DOHH2 (cell line): Measurements from ENCODE around the gene KRT6B.
"Not testable (repeated sequence)": the region's sequence is repeated elsewhere in the genome, so short reads cannot be mapped to it uniquely, and the experiment has no call there.

Experiments
- H3F3A ChIP-seq: fragments of 200-600 bp; sonication (generic), shearing (Covaris generic); 2 replicates; pipeline ENCODE4 v1.6.0; 2016; ENCODE audit warnings: antibody characterized with exemption, mild to moderate bottlenecking; ENCODE audit not compliant: control insufficient read depth, insufficient read depth
- H3K27ac ChIP-seq: fragments of 200-600 bp; sonication (generic); 2 replicates; pipeline ENCODE4 v1.5.1; 2014; ENCODE audit warnings: low read depth, mild to moderate bottlenecking, low read length, moderate library complexity
- H3K27me3 ChIP-seq: fragments of 200-600 bp; sonication (generic); 2 replicates; pipeline ENCODE4 v1.6.1; 2014; ENCODE audit warnings: mild to moderate bottlenecking, low read length, mixed read lengths; ENCODE audit not compliant: control insufficient read depth
- H3K36me3 ChIP-seq: fragments of 200-600 bp; sonication (generic); 2 replicates; pipeline ENCODE4 v1.6.1; 2014; ENCODE audit warnings: mild to moderate bottlenecking, low read length, moderate library complexity, mixed read lengths; ENCODE audit not compliant: control insufficient read depth
- H3K4me1 ChIP-seq: fragments of 200-600 bp; sonication (generic); 2 replicates; pipeline ENCODE4 v1.6.1; 2014; ENCODE audit warnings: mild to moderate bottlenecking, low read length, mixed read lengths; ENCODE audit not compliant: control insufficient read depth
- H3K4me2 ChIP-seq: fragments of 200-600 bp; sonication (generic); 2 replicates; pipeline ENCODE4 v1.6.0; 2014; ENCODE audit warnings: mild to moderate bottlenecking, low read length, moderate library complexity
- H3K4me3 ChIP-seq: fragments of 200-600 bp; sonication (generic); 2 replicates; pipeline ENCODE4 v1.5.1; 2014; ENCODE audit warnings: mild to moderate bottlenecking, low read length, mixed read lengths
- H3K79me2 ChIP-seq: fragments of 200-600 bp; sonication (generic); 2 replicates; pipeline ENCODE4 v1.6.1; 2014; ENCODE audit warnings: mild to moderate bottlenecking, low read length, mixed read lengths; ENCODE audit not compliant: control insufficient read depth
- H3K9me2 ChIP-seq: fragments of 200-600 bp; sonication (generic); replicated peaks from 2 replicates; pipeline ENCODE4 v1.6.1; 2014; ENCODE audit warnings: mild to moderate bottlenecking, low read length, mixed read lengths; ENCODE audit not compliant: control insufficient read depth
- H3K9me3 ChIP-seq: fragments of 200-600 bp; sonication (generic); 2 replicates; pipeline ENCODE4 v1.6.1; 2014; ENCODE audit warnings: antibody characterized with exemption, low read length, mixed read lengths; ENCODE audit not compliant: control insufficient read depth, insufficient read depth
- H4K20me1 ChIP-seq: fragments of 200-600 bp; sonication (generic); 2 replicates; pipeline ENCODE4 v1.6.0; 2014; ENCODE audit warnings: low read depth, mild to moderate bottlenecking, antibody characterized with exemption, low read length, moderate library complexity; ENCODE audit not compliant: control insufficient read depth, insufficient read depth
- CTCF ChIP-seq: fragments of 200-600 bp; sonication (generic); IDR thresholded peaks from one replicate; pipeline ENCODE4 v1.5.1; 2014; ENCODE audit warnings: antibody characterized with exemption, mild to moderate bottlenecking, low read depth, low read length; ENCODE audit not compliant: poor library complexity, severe bottlenecking
- EZH2phosphoT487 ChIP-seq: fragments of 200-600 bp; sonication (generic); IDR thresholded peaks from 2 replicates; pipeline ENCODE4 v1.6.1; 2017; ENCODE audit warnings: borderline replicate concordance, mild to moderate bottlenecking, antibody characterized with exemption, low read length, moderate library complexity, mixed read lengths

KRT6B gene

GRCh38 chr12:52455821-52456220 is 3.9 kb upstream of the KRT6B start:
- Histone ChIP-seq H3K36me3 (no peaks in the 10 kb centered on the region), H3K4me1 (no peaks in the 10 kb centered on the region), H3K9me3 (no peaks in the 10 kb centered on the region), H4K20me1 (no peaks in the 10 kb centered on the region), H3K27me3 (peaks cover 10% of the 10 kb centered on the region), H3K4me3 (no peak overlapping the region), H3K27ac (no peak overlapping the region), H3K4me2 (no peak overlapping the region), H3K79me2 (no peaks in the 10 kb centered on the region), H3K9me2 (no peaks in the 10 kb centered on the region), H3F3A (no peaks in the 10 kb centered on the region)
- TF ChIP-seq CTCF = no peak

GRCh38 chr12:52454411-52455201 is 2.7 kb upstream of the KRT6B start:
- Histone ChIP-seq H3K4me2 (no peak overlapping the region), H3K27ac (no peak overlapping the region), H3K9me3 (no peaks in the 10 kb centered on the region)

GRCh38 chr12:52448228-52448627 is 3.7 kb downstream of the KRT6B start:
- no peaks in the 10 kb centered on the region for H3K36me3 ChIP-seq
- no peaks in the 10 kb centered on the region for H3K9me2 ChIP-seq
- no peak overlapping the region for H3K27ac ChIP-seq
- no peaks in the 10 kb centered on the region for H3K9me3 ChIP-seq
- no peak overlapping the region for H3K4me3 ChIP-seq
- peaks cover under 1% of the 10 kb centered on the region; the same call in 1 of the 2 replicates for H3K27me3 ChIP-seq
- H4K20me1 ChIP-seq = no peaks in the 10 kb centered on the region
- H3K4me2 ChIP-seq = no peak overlapping the region
- no peaks in the 10 kb centered on the region for H3K79me2 ChIP-seq
- no peaks in the 10 kb centered on the region for H3K4me1 ChIP-seq
- no peaks in the 10 kb centered on the region for H3F3A ChIP-seq
- no peak for TF ChIP-seq EZH2phosphoT487
- TF ChIP-seq CTCF = no peak

More at GRCh38 chr12:52454411-52455201, 2.7 kb upstream of the KRT6B start:
- Histone ChIP-seq H4K20me1 (no peaks in the 10 kb centered on the region), H3K4me1 (no peaks in the 10 kb centered on the region), H3K36me3 (no peaks in the 10 kb centered on the region), H3K27me3 (peaks cover 10% of the 10 kb centered on the region), H3F3A (no peaks in the 10 kb centered on the region), H3K4me3 (no peak overlapping the region), H3K9me2 (no peaks in the 10 kb centered on the region), H3K79me2 (no peaks in the 10 kb centered on the region)
- TF ChIP-seq CTCF (no peak), EZH2phosphoT487 (no peak)

- not testable (repeated sequence) for H3K4me1 ChIP-seq, H3K9me3 ChIP-seq, H3K4me2 ChIP-seq, H3K9me2 ChIP-seq, H3K27ac ChIP-seq, H3K79me2 ChIP-seq, H4K20me1 ChIP-seq, H3K36me3 ChIP-seq, H3K4me3 ChIP-seq, H3F3A ChIP-seq, H3K27me3 ChIP-seq
Observed at GRCh38 chr12:52447196-52447595, 4.8 kb downstream of the KRT6B start.
